Measurements from ENCODE around the gene TPRN.

The TPRN gene

DNA sequence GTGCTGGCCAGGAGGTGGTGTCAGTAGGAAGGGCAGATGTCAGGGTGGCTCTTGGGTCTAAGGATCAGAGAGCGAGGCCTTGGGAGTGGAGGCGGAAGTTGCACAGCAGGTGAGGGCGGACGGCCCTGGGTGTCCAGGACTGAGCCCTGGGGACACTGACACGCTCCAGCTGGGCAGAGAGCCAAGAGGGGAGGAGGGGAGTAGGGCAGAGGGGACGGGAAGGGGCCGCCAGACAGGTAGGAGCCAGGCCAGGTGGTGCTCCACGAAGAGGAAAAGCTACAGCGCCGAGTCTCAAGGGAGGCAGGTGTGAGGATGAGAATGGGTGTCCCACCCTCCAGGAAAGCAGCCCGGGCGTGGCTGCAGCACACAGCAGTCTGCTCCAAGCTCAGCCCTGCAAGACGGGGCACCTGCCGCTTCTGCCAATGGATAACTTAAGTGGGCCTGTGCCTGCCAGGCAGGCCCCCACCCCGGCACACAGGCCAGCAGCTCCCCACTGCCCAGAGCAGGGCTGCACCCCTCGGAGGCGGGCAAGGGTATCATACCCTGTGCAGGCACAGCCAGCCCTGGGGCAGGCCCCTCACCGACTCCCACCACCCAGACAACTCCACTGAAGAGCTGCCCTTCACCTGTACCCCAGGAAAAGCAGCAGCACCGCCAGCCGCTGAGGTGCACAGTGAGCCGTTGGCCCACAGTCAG, 4.9 kb downstream of the TPRN start:
- Histone ChIP-seq H3K4me1 (ENCODE audit: insufficient read depth, low read length) (peaks cover 18% of the 10 kb centered on the region), H3K9ac (ENCODE audit: low read length) (no peak overlapping the region), H3K36me3 (ENCODE audit: insufficient read depth, low read length) (peaks cover 10% of the 10 kb centered on the region), H3K9me3 (ENCODE audit: low read length) (no peaks in the 10 kb centered on the region), H3K4me3 (ENCODE audit: low read depth in 1 of 2, low read length in 2 of 2) (no peak overlapping the region), H3K27me3 (ENCODE audit: control insufficient read depth in 1 of 2, insufficient read depth in 2 of 2, low read length in 2 of 2) (no peaks in the 10 kb centered on the region), H3K27ac (ENCODE audit: low read depth, low read length) (no peak overlapping the region)

DNA sequence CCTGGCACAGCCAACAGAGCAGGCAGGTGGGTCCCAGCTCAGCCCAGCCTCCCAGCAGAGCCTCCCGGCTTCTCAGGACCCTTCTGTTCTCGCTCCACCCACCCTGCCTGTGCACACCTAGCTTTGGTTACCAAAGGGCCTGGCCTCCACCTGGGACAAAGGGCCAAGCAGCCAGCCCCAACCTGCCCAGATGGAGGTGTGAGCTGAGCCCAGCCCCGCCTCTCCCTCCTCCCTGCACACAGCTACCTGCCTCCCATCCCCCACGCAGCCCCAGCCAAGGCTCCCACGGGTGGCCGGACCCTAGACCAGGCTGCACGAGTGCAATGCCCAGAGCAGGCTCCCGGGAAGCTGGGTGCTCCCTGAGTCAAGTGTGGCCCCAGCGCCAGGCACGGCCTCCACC, 5.6 kb downstream of the TPRN start:
- Histone ChIP-seq H3K27ac (ENCODE audit: low read depth, low read length) (no peak overlapping the region), H3K4me1 (ENCODE audit: insufficient read depth, low read length) (peaks cover 23% of the 10 kb centered on the region), H3K9ac (ENCODE audit: low read length) (no peak overlapping the region)

DNA sequence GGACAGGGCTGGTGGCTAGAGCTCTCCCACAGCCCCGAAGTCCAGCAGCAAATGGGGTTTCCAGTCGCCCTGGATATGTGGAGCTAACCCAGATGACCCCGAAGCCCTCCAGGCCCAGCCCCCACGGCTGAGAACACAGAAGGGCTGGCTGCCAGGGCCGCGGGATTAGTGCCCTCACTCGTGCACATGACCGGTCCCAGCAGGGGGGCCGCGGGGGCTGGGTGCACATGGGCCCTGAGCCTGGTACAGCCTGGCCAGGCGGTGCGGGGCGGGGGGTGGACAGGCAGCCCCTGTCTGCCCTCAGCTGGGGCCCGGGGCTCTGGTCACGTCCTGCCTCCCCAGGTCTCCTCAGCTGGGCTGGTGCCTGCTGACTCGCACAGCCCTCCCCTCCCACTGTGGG, 6.2 kb downstream of the TPRN start:
- Histone ChIP-seq H3K9me3 (ENCODE audit: low read length) (no peaks in the 10 kb centered on the region), H3K27ac (ENCODE audit: low read depth, low read length) (no peak overlapping the region), H3K4me3 (ENCODE audit: low read depth in 1 of 2, low read length in 2 of 2) (no peak overlapping the region), H3K36me3 (ENCODE audit: insufficient read depth, low read length) (peaks cover 20% of the 10 kb centered on the region), H3K9ac (ENCODE audit: low read length) (no peak overlapping the region), H3K27me3 (ENCODE audit: control insufficient read depth in 1 of 2, insufficient read depth in 2 of 2, low read length in 2 of 2) (no peaks in the 10 kb centered on the region), H3K4me1 (ENCODE audit: insufficient read depth, low read length) (peaks cover 26% of the 10 kb centered on the region)

More for the DNA sequence above, 5.6 kb downstream of the TPRN start:
- no peaks in the 10 kb centered on the region for H3K9me3 ChIP-seq (ENCODE audit: low read length)
- H3K36me3 ChIP-seq (ENCODE audit: insufficient read depth, low read length), result peaks cover 18% of the 10 kb centered on the region
- H3K27me3 ChIP-seq (ENCODE audit: control insufficient read depth in 1 of 2, insufficient read depth in 2 of 2, low read length in 2 of 2), result no peaks in the 10 kb centered on the region
- H3K4me3 ChIP-seq (ENCODE audit: low read depth in 1 of 2, low read length in 2 of 2), result no peak overlapping the region

DNA sequence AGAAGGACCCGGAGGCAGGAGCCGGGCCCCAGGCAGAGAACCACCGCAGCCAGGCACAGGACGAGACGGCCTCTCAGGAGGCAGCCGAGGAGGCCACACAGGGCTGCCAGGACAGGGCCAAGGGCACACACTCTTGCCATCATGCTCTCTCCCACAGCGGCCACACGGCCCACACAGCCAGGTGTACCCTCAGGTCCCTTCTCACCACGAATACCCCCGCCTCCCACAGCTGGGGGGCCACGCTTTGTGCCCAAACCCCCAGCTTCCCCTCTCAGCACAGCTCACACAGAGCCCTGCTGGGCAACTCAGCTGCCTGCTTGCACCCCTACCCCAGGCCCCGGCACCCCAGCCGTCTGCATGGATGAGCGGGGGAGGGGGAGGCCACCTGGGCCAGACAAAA, 6.8 kb downstream of the TPRN start:
- H3K27me3 ChIP-seq (ENCODE audit: control insufficient read depth in 1 of 2, insufficient read depth in 2 of 2, low read length in 2 of 2), result no peaks in the 10 kb centered on the region
- no peak overlapping the region for H3K4me3 ChIP-seq (ENCODE audit: low read depth in 1 of 2, low read length in 2 of 2)
- peaks cover 20% of the 10 kb centered on the region for H3K36me3 ChIP-seq (ENCODE audit: insufficient read depth, low read length)
- no peak overlapping the region for H3K27ac ChIP-seq (ENCODE audit: low read depth, low read length)
- H3K9me3 ChIP-seq (ENCODE audit: low read length), result no peaks in the 10 kb centered on the region
- peaks cover 22% of the 10 kb centered on the region for H3K4me1 ChIP-seq (ENCODE audit: insufficient read depth, low read length)
- no peak overlapping the region for H3K9ac ChIP-seq (ENCODE audit: low read length)

DNA sequence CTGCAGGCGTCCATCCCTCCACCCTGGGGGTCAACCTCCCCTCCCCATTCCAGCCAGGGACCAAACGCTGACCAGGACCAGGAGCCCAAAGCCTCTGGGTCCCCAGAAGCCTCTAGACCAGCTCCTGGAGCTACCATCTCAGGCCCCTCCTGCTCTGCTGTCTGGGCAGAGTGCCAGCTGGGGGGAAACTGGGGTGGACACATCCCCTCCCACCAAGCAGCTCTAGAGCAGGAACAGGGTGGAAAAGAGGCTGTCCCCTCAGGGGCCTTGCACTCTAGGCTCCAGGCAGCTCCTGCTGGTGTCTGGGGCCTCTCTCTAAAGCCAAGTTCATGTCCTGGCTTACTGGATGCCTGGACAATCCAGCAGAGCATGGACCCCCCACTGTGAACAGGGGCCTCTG, 7.7 kb downstream of the TPRN start:
- peaks cover 13% of the 10 kb centered on the region for H3K4me1 ChIP-seq (ENCODE audit: insufficient read depth, low read length)
- H3K27me3 ChIP-seq (ENCODE audit: control insufficient read depth in 1 of 2, insufficient read depth in 2 of 2, low read length in 2 of 2), result no peaks in the 10 kb centered on the region
- H3K36me3 ChIP-seq (ENCODE audit: insufficient read depth, low read length), result peaks cover 20% of the 10 kb centered on the region
- no peak overlapping the region for H3K4me3 ChIP-seq (ENCODE audit: low read depth in 1 of 2, low read length in 2 of 2)
- no peak overlapping the region for H3K9ac ChIP-seq (ENCODE audit: low read length)
- H3K27ac ChIP-seq (ENCODE audit: low read depth, low read length), result no peak overlapping the region
- no peaks in the 10 kb centered on the region for H3K9me3 ChIP-seq (ENCODE audit: low read length)

DNA sequence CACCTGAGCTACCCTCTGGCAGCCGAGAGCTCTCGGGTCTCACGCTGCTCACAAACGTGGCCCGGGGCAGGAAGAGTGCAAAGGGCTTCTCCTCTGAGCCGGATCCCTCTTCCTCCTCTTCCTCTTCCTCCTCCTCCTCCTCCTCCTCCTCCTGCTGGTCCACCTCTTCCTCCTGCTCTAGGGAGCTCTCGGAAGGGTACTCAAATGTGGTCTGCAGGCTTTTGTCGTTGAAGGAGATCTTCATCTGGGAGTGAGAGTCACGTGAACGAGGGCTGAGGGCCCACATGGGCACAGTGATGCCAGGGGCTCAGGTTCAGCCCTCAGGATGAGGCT, 8.1 kb downstream of the TPRN start:
- Histone ChIP-seq H3K27me3 (ENCODE audit: control insufficient read depth in 1 of 2, insufficient read depth in 2 of 2, low read length in 2 of 2) (no peaks in the 10 kb centered on the region), H3K36me3 (ENCODE audit: insufficient read depth, low read length) (peaks cover 20% of the 10 kb centered on the region), H3K4me3 (ENCODE audit: low read depth in 1 of 2, low read length in 2 of 2) (no peak overlapping the region), H3K4me1 (ENCODE audit: insufficient read depth, low read length) (peaks cover 17% of the 10 kb centered on the region), H3K27ac (ENCODE audit: low read depth, low read length) (no peak overlapping the region), H3K9ac (ENCODE audit: low read length) (no peak overlapping the region), H3K9me3 (ENCODE audit: low read length) (no peaks in the 10 kb centered on the region)

DNA sequence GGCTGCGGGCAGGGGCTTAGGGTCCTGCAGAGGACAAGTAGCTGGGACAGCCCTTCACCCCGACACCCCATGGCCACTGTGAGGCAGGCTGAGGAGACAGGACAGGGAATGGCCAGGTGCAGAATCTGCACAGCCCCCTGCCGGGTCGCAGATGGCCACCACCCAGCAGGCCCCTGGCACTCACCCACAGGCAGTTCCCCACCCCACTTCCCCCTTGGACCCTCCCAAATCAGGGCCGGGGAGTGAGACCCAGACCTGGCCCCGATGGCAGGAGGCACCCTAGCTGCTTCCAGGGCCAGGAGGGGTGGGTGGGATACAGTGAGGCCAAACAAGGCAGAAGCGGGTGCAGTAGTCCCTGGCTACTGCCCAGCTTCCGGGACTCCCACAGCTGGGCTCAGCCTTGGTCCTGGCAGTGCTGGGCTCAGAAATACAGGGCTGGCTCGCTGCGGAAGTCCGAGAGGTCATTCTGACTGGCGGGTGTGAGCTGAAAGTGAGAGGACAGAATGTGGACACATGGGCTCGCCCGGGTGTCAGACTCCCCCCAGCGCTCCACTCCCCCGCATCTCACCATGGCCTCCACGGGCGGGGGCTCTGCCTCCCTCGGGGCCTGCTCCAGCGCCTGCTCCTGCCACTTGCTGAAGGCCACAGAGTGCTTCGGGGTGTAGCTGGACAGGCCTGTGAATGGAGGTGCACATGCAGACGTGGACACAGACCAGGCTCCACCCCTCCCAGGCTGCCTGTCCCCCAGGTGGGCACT, 8.7 kb downstream of the TPRN start:
- Histone ChIP-seq H3K9ac (ENCODE audit: low read length) (no peak overlapping the region), H3K4me3 (ENCODE audit: low read depth in 1 of 2, low read length in 2 of 2) (no peak overlapping the region), H3K27ac (ENCODE audit: low read depth, low read length) (no peak overlapping the region), H3K9me3 (ENCODE audit: low read length) (no peaks in the 10 kb centered on the region), H3K36me3 (ENCODE audit: insufficient read depth, low read length) (peaks cover 22% of the 10 kb centered on the region), H3K27me3 (ENCODE audit: control insufficient read depth in 1 of 2, insufficient read depth in 2 of 2, low read length in 2 of 2) (no peaks in the 10 kb centered on the region), H3K4me1 (ENCODE audit: insufficient read depth, low read length) (peaks cover 22% of the 10 kb centered on the region)

DNA sequence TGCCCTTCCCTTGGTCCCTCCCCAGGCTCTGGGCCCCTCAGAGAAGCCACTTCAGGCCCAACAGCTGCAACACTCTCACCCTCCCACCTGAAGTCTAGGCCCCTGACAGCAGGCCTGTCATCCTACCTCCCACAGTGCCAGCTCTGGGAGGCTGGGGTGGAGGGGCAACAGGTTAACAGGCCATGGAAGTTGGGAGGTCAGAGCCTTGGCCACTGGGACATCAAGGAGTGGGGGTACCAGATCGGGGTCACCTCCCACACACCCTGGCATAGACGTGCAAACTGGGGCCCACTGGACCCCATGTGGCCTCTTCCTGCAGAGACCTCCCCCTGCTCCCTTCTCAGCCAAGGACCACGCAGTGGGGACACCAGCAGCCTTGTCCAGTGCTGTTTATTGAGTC, 9.3 kb downstream of the TPRN start:
- Histone ChIP-seq H3K4me3 (ENCODE audit: low read depth in 1 of 2, low read length in 2 of 2) (no peak overlapping the region), H3K9me3 (ENCODE audit: low read length) (no peaks in the 10 kb centered on the region), H3K36me3 (ENCODE audit: insufficient read depth, low read length) (peaks cover 28% of the 10 kb centered on the region), H3K9ac (ENCODE audit: low read length) (no peak overlapping the region), H3K27ac (ENCODE audit: low read depth, low read length) (no peak overlapping the region), H3K4me1 (ENCODE audit: insufficient read depth, low read length) (peaks cover 29% of the 10 kb centered on the region), H3K27me3 (ENCODE audit: control insufficient read depth in 1 of 2, insufficient read depth in 2 of 2, low read length in 2 of 2) (no peaks in the 10 kb centered on the region)

DNA sequence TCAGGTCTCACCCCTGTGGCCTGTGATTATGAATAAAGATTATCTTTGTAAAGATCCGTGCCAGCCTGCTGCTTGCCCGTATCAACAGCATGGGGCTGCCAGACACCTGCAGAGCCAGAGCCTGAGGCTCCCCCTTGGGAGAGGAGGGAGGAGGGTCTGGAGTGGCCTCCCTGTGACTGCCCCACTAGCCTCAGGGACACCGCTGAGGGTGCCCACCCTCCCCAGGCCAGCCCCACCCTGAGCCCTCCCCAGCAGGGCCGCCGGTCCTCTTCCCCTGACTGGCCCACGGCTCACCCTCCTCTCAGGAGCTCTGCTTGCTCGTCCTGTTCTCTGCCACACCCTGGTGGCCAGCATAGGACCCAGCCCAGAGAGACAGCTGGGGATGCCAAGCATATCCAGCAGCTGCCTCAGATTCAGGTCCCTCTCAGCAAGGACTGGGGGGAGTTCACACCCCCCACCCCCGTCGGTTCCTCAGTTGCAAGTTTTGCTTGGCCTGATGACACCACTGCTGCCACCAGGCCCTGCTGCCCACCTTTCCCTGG, 10.2 kb downstream of the TPRN start:
- Histone ChIP-seq H3K9ac (ENCODE audit: low read length) (no peak overlapping the region), H3K4me3 (ENCODE audit: low read depth in 1 of 2, low read length in 2 of 2) (no peak overlapping the region), H3K27me3 (ENCODE audit: control insufficient read depth in 1 of 2, insufficient read depth in 2 of 2, low read length in 2 of 2) (no peaks in the 10 kb centered on the region), H3K9me3 (ENCODE audit: low read length) (no peaks in the 10 kb centered on the region), H3K4me1 (ENCODE audit: insufficient read depth, low read length) (peaks cover 32% of the 10 kb centered on the region), H3K36me3 (ENCODE audit: insufficient read depth, low read length) (peaks cover 37% of the 10 kb centered on the region), H3K27ac (ENCODE audit: low read depth, low read length) (no peak overlapping the region)

DNA sequence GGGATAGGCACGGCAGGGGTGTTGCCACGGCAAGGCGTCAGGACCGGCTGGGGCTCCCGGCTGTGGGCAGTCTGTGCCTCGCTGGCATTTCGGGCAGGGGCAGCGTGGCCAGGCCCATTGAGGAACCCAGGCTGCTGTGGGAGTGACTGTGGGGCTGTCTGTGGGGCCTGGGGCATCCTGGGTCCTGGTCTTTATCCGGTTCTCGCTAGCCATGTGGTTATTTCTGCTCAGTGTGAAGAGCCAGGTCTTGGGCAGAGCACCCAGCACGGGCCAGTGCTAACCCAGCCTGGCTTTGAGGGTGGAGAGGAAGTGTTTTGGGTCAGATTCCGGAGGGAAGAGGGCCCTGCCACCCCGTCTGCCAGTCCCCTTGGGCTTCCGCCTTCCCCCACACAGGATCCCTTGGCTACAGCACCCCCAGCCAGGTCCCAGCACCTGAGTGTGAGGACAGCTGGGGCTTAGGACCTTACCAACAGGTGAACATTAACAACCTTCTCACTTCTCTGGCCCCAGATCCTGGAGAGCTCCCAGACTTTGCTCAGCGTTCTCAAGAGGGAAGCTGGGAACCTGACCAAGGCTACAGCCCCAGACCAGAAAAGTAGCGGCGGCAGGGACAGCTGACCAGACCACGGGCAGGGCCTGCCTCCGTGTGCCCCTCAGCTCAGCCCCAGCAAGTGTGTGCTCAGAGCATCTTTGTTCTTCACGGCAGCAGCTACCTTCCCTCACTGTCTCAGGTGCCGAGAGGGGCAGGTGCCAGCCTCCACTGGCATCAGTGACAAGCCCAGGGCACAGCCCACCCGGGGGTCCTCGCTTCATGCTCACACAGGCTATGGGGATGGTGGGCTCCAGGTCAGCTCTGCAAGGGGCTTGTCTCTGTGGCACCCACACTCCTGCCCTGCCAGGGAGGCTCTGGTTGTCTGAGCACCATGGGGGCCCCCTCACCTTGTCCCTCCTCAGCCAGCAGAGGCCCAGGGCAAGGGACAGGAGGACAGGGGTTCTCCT, 10.9 kb downstream of the TPRN start:
- peaks cover 41% of the 10 kb centered on the region for H3K36me3 ChIP-seq (ENCODE audit: insufficient read depth, low read length)
- peak overlapping the region; percentile 93 to 98 for H3K4me3 ChIP-seq (ENCODE audit: low read depth in 1 of 2, low read length in 2 of 2)
- no peaks in the 10 kb centered on the region for H3K27me3 ChIP-seq (ENCODE audit: control insufficient read depth in 1 of 2, insufficient read depth in 2 of 2, low read length in 2 of 2)
- H3K27ac ChIP-seq (ENCODE audit: low read depth, low read length), result peak overlapping the region; percentile 95
- peak overlapping the region; percentile 68 for H3K9ac ChIP-seq (ENCODE audit: low read length)
- peaks cover 32% of the 10 kb centered on the region for H3K4me1 ChIP-seq (ENCODE audit: insufficient read depth, low read length)
- H3K9me3 ChIP-seq (ENCODE audit: low read length), result no peaks in the 10 kb centered on the region

Data from muscle layer of colon (tissue), 2 donors.